Neural cell (in vitro differentiated cells): ENCODE measurements around the gene HEPHL1. TPM values are rescaled to one million over a fixed set of nuclear protein-coding genes. Genes with fewer than 3 reads are reported as not detected.

Experiments used
- H2AFZ ChIP-seq: fragments of 200-600, 300-800 bp; sonication (generic), shearing (Covaris generic); 2 replicates; pipeline ENCODE4 v1.6.0; 2014; ENCODE audit warnings: low read depth, mild to moderate bottlenecking, antibody characterized with exemption, low read length, moderate library complexity
- H3F3A ChIP-seq: fragments of 200-600 bp; shearing (Covaris generic); 2 replicates; pipeline ENCODE4 v1.6.1; 2016; ENCODE audit warnings: mild to moderate bottlenecking, moderate library complexity, mixed read lengths, antibody characterized with exemption, low read length; ENCODE audit not compliant: insufficient read depth, poor library complexity, severe bottlenecking
- H3K27ac ChIP-seq: fragments of 200-600, 300-800 bp; sonication (generic), shearing (Covaris generic); 2 replicates; pipeline ENCODE4 v1.5.1; 2014; ENCODE audit warnings: mild to moderate bottlenecking, low read length, moderate library complexity
- H3K27me3 ChIP-seq: fragments of 300-800, 200-600 bp; sonication (generic), shearing (Covaris generic); 2 replicates; pipeline ENCODE4 v1.6.0; 2014; ENCODE audit warnings: mild to moderate bottlenecking, low read depth, low read length, moderate library complexity; ENCODE audit not compliant: insufficient read depth
- H3K36me3 ChIP-seq: fragments of 300-800, 200-600 bp; sonication (generic), shearing (Covaris generic); 2 replicates; pipeline ENCODE4 v1.5.1; 2014; ENCODE audit warnings: mild to moderate bottlenecking, antibody characterized with exemption, low read length, moderate library complexity; ENCODE audit not compliant: insufficient read depth
- H3K4me2 ChIP-seq: fragments of 300-800, 200-600 bp; sonication (generic), shearing (Covaris generic); 2 replicates; pipeline ENCODE4 v1.6.0; 2014; ENCODE audit warnings: mild to moderate bottlenecking, low read length
- H3K4me3 ChIP-seq: fragments of 300-800, 200-600 bp; sonication (generic), shearing (Covaris generic); 2 replicates; pipeline ENCODE4 v1.5.1; 2014; ENCODE audit warnings: mild to moderate bottlenecking, low read length, moderate library complexity
- H3K79me2 ChIP-seq: fragments of 200-600 bp; shearing (Covaris generic); replicated peaks from 2 replicates; pipeline ENCODE4 v1.6.0; 2014; ENCODE audit warnings: mild to moderate bottlenecking, low read length, moderate library complexity; ENCODE audit not compliant: insufficient read depth
- H3K9ac ChIP-seq: fragments of 300-800, 200-600 bp; sonication (generic), shearing (Covaris generic); 2 replicates; pipeline ENCODE4 v1.6.1; 2016; ENCODE audit warnings: mild to moderate bottlenecking, low read length, mixed read lengths
- H3K9me2 ChIP-seq: fragments of 200-600 bp; shearing (Covaris generic); 2 replicates; pipeline ENCODE4 v1.6.1; 2016; ENCODE audit warnings: mild to moderate bottlenecking, low read length, mixed read lengths; ENCODE audit not compliant: insufficient read depth
- H3K9me3 ChIP-seq: fragments of 200-600, 300-800 bp; sonication (generic), shearing (Covaris generic); 2 replicates; pipeline ENCODE4 v1.6.1; 2016; ENCODE audit warnings: mild to moderate bottlenecking, mixed run types, low read length, moderate library complexity, mixed read lengths
- H4K20me1 ChIP-seq: fragments of 200-600 bp; shearing (Covaris generic); 2 replicates; pipeline ENCODE4 v1.6.1; 2016; ENCODE audit warnings: mild to moderate bottlenecking, mixed run types; ENCODE audit not compliant: insufficient read depth
- EP300 ChIP-seq: fragments of 450-650 bp; conservative IDR thresholded peaks from 2 replicates; pipeline ENCODE4 v1.6.1; 2014; ENCODE audit warnings: antibody characterized with exemption, mild to moderate bottlenecking, moderate library complexity; ENCODE audit not compliant: poor library complexity, severe bottlenecking
- EZH2 ChIP-seq: fragments of 200-600, 300-800 bp; shearing (Covaris generic), sonication (generic); IDR thresholded peaks from 2 replicates; pipeline ENCODE4 v1.6.1; 2014; ENCODE audit warnings: antibody characterized with exemption, low read length, borderline replicate concordance, mild to moderate bottlenecking; ENCODE audit not compliant: insufficient read depth, poor library complexity, severe bottlenecking
- MXI1 ChIP-seq: fragments of 450-650 bp; conservative IDR thresholded peaks from 2 replicates; pipeline ENCODE4 v1.6.1; 2014; ENCODE audit warnings: antibody characterized with exemption, mild to moderate bottlenecking; ENCODE audit not compliant: poor library complexity, severe bottlenecking
- POLR2AphosphoS5 ChIP-seq: IDR thresholded peaks from 2 replicates; pipeline ENCODE4 v1.6.1; 2012
- RAD21 ChIP-seq: fragments of 450-650 bp; conservative IDR thresholded peaks from 2 replicates; pipeline ENCODE4 v1.6.1; 2014; ENCODE audit warnings: antibody characterized with exemption, mild to moderate bottlenecking, moderate library complexity
- REST ChIP-seq: IDR thresholded peaks from 2 replicates; pipeline ENCODE4 v1.6.1; 2012; ENCODE audit warnings: borderline replicate concordance
- SMC3 ChIP-seq: fragments of 450-650 bp; conservative IDR thresholded peaks from 2 replicates; pipeline ENCODE4 v1.6.1; 2014; ENCODE audit warnings: antibody characterized with exemption, mild to moderate bottlenecking, moderate library complexity; ENCODE audit not compliant: poor library complexity
- TAF1 ChIP-seq: IDR thresholded peaks from 2 replicates; pipeline ENCODE4 v1.6.1; 2012; ENCODE audit warnings: low read depth
- polyA plus RNA-seq: library from polyadenylated mRNA; depleted of rRNA; stranded (reverse); fragments of >200 nt; gene quantifications from 2 replicates; pipeline ENCODE4 v1.2.3, GENCODE V29; 2014
- TF ChIP-seq, protein P1 (sequence below): fragments of 450-650 bp; IDR thresholded peaks from 2 replicates; pipeline ENCODE4 v1.5.1; 2014; ENCODE audit warnings: antibody characterized with exemption, mild to moderate bottlenecking, moderate library complexity; ENCODE audit not compliant: poor library complexity, severe bottlenecking

HEPHL1 gene
- polyA plus RNA-seq, 1 donor from 2014 or later: not detected

- Histone ChIP-seq H3K79me2 (peaks cover 53% of the 10 kb centered on the region), H4K20me1 (peaks cover 11% of the 10 kb centered on the region), H3K9me3 (no peaks in the 10 kb centered on the region), H3K36me3 (no peaks in the 10 kb centered on the region), H3K9ac (peak overlapping the region; percentile 97), H3K27me3 (no peaks in the 10 kb centered on the region), H3K4me3 (peak overlapping the region; percentile 98), H3K4me2 (peak overlapping the region; percentile 99), H3K27ac (peak overlapping the region; percentile 96), H3F3A (no peaks in the 10 kb centered on the region), H2AFZ (peak overlapping the region; percentile 99), H3K9me2 (no peaks in the 10 kb centered on the region)
- no peak for TF ChIP-seq MXI1
- no peak for TF ChIP-seq REST
- no peak for TF ChIP-seq TAF1
- TF ChIP-seq EZH2: no peak
- TF ChIP-seq, protein P1, sequence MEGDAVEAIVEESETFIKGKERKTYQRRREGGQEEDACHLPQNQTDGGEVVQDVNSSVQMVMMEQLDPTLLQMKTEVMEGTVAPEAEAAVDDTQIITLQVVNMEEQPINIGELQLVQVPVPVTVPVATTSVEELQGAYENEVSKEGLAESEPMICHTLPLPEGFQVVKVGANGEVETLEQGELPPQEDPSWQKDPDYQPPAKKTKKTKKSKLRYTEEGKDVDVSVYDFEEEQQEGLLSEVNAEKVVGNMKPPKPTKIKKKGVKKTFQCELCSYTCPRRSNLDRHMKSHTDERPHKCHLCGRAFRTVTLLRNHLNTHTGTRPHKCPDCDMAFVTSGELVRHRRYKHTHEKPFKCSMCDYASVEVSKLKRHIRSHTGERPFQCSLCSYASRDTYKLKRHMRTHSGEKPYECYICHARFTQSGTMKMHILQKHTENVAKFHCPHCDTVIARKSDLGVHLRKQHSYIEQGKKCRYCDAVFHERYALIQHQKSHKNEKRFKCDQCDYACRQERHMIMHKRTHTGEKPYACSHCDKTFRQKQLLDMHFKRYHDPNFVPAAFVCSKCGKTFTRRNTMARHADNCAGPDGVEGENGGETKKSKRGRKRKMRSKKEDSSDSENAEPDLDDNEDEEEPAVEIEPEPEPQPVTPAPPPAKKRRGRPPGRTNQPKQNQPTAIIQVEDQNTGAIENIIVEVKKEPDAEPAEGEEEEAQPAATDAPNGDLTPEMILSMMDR: no peak
- no peak for TF ChIP-seq SMC3
- TF ChIP-seq EP300: no peak
- no peak for TF ChIP-seq POLR2AphosphoS5
- TF ChIP-seq RAD21: no peak
Observed at GRCh38 chr11:94127638-94128037, 106.5 kb downstream of the HEPHL1 start.

DNA sequence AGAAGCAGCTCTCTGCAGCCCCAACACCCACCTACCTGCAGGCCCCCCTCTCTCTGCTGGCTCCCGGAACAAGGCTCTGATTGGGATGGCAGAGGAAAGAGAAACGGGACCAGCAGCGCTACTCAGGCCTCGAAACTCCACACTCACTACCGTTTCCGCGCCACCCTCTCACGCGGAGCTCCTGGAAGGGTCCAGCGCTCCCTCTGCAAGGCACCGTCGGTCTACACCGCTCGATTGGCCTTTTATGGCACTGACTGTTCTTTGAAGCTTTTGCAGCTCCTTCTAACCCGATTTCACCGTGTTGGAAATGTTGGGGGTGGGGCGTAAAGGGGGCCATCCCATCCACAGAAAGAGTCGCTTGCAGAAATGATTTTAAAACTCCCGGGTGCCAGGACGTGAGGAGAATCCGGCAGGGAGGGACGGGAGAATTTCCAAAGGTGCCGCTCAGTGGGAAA, 107.2 kb downstream of the HEPHL1 start:
- H3K79me2 ChIP-seq: peaks cover 60% of the 10 kb centered on the region

More for the DNA sequence above, 107.2 kb downstream of the HEPHL1 start:
- Histone ChIP-seq H3K4me2 (peak overlapping the region; percentile 99), H3F3A (no peaks in the 10 kb centered on the region), H3K9me3 (no peaks in the 10 kb centered on the region), H3K9me2 (no peaks in the 10 kb centered on the region), H3K36me3 (no peaks in the 10 kb centered on the region), H2AFZ (peak overlapping the region; percentile 99), H3K27me3 (no peaks in the 10 kb centered on the region), H3K27ac (peak overlapping the region; percentile 96), H3K4me3 (peak overlapping the region; percentile 98), H4K20me1 (peaks cover 11% of the 10 kb centered on the region), H3K9ac (peak overlapping the region; percentile 97)
- TF ChIP-seq TAF1: peak; percentile 52
- TF ChIP-seq SMC3: peak; percentile 38
- TF ChIP-seq, protein P1: no peak
- TF ChIP-seq EP300: no peak
- no peak for TF ChIP-seq MXI1
- peak; percentile 44 for TF ChIP-seq RAD21
- peak; percentile 52 for TF ChIP-seq POLR2AphosphoS5
- TF ChIP-seq REST: peak; percentile 71
- TF ChIP-seq EZH2: no peak
